OCI-LY7 (cell line): Measurements from ENCODE around the gene SALL3.

Experiments
- CTCF ChIP-seq: fragments of 200-600 bp; sonication (generic); conservative IDR thresholded peaks from 2 replicates; pipeline ENCODE4 v1.5.1; 2014; ENCODE audit warnings: mild to moderate bottlenecking, antibody characterized with exemption, low read length, moderate library complexity, mixed read lengths
- EZH2phosphoT487 ChIP-seq: fragments of 200-600 bp; sonication (generic); IDR thresholded peaks from 2 replicates; pipeline ENCODE4 v1.6.1; 2018; ENCODE audit warnings: low read depth, borderline replicate concordance, mild to moderate bottlenecking, mixed run types, antibody characterized with exemption, low read length, moderate library complexity, mixed read lengths

- TF ChIP-seq CTCF (no peak), EZH2phosphoT487 (no peak)
Measured at GRCh38 chr18:78994000-78994399, 14.4 kb downstream of the SALL3 start.
